22Rv1 (cell line): ENCODE data around the gene B4GALT5.
"Not testable (repeated sequence)": the region's sequence is repeated elsewhere in the genome, so short reads cannot be mapped to it uniquely, and the experiment has no call there.

Source experiments
- H3K27ac ChIP-seq: fragments of 450-650 bp; 2 replicates; pipeline ENCODE4 v1.5.1; 2017
- ZFX ChIP-seq: fragments of 450-650 bp; IDR thresholded peaks from 2 replicates; pipeline ENCODE4 v1.6.1; 2017; ENCODE audit warnings: antibody characterized with exemption, borderline replicate concordance
- TF ChIP-seq, protein P1 (sequence below): fragments of 450-650 bp; IDR thresholded peaks from 2 replicates; pipeline ENCODE4 v1.5.1; 2017; ENCODE audit warnings: mild to moderate bottlenecking

The B4GALT5 gene

DNA sequence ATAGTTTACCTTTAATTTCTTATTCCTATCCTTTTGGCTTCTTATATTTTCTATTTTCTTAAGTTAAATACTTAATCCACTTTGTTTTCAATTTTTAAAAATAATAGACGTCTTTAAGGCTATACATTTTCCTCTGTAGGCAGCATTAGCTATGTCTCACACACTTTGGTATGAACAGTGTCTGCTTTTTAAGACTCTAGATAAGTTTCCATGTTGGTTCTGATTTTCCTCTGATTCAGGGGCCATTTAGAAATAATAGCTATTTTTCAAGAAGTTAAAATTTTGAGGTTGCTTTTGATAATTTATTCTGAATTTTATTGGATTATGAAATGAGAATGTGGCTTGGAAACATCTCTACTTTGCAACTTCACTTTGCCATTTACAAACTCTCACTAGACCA is 91.4 kb downstream of the B4GALT5 start:
- H3K27ac ChIP-seq: no peak overlapping the region
- no peak for TF ChIP-seq ZFX
- TF ChIP-seq, protein P1, sequence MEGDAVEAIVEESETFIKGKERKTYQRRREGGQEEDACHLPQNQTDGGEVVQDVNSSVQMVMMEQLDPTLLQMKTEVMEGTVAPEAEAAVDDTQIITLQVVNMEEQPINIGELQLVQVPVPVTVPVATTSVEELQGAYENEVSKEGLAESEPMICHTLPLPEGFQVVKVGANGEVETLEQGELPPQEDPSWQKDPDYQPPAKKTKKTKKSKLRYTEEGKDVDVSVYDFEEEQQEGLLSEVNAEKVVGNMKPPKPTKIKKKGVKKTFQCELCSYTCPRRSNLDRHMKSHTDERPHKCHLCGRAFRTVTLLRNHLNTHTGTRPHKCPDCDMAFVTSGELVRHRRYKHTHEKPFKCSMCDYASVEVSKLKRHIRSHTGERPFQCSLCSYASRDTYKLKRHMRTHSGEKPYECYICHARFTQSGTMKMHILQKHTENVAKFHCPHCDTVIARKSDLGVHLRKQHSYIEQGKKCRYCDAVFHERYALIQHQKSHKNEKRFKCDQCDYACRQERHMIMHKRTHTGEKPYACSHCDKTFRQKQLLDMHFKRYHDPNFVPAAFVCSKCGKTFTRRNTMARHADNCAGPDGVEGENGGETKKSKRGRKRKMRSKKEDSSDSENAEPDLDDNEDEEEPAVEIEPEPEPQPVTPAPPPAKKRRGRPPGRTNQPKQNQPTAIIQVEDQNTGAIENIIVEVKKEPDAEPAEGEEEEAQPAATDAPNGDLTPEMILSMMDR: no peak

DNA sequence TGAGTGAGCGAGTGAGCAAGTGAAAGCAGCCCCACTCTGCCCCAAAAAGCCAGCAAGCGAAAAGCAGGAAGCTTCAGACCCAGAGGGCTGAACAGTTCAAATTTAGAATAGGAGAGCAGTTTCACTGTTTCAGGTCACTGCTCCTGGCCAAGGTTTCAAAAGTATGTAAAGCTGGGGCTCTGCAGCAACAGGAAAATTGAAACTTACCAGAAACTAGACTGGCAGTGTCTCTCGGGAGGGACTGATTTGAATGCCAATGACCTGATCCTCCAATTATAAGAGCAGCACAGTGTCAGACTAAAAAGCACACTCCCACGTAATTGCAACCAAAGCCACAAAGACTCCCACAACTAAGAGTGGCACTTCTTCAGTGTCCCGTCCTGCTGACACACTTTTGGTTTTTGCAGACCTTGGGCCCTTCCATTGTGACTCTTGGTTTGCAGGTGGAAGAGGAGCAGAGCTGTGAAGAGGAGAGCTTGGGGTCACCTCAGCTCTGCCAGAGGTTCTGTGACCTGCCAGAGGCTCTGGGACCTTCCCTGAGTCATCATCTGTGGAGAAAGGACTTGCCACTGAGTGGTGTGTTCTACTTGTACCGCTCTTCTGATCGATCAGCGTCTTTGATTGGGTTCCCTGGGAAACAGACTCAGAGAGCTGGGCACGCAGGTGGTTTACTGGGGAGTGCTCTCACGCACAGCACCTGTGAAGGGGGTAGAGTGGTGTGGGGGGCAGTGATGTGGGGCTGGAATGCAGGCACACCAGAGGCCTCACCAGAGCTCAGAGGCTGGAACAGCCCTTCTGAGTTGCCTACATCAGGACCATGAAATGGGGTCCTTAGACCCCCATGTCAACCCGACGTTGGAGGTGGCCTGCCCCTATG is 93.1 kb downstream of the B4GALT5 start:
- TF ChIP-seq, protein P1: no peak
- no peak for TF ChIP-seq ZFX
- no peak overlapping the region for H3K27ac ChIP-seq

DNA sequence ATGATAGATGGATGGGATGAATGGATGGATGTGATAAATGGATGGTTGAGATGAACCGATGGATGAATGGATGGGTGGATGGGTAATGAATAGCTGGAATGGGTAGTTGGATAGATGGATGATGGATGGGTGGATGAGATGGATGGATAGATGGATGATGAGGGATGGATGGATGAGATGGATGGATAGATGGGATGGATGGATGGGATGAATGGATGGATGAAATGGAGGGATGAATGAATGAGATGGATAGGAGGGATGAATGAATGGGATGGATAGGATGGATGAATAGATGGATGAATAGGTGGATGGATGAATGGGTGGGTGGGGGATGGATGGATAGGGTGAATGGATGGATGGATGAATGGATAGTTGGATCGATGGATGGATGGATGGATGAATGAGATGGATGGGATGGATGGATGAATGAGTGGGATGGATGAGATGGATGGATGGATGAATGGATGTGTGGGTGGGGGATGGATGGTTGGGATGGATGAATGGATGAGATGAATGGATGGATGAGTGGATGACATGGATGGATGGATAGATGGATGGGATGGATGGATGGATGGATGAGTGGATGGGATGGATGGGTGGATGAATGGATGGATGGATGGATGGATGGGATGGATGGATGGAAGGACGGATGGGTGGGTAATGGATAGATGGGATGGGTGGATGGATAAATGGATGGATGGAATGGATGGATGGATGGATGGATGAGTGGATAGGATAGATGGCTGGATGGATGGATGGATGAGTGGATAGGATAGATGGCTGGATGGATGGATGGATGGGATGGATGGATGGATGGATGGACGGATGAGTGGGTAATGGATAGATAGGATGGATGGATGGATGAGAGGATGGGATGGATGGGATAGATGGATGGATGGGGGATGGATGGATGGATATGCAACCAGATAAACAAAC is 94.3 kb downstream of the B4GALT5 start:
- H3K27ac ChIP-seq: no peak overlapping the region
- no peak for TF ChIP-seq ZFX
- TF ChIP-seq, protein P1: no peak

DNA sequence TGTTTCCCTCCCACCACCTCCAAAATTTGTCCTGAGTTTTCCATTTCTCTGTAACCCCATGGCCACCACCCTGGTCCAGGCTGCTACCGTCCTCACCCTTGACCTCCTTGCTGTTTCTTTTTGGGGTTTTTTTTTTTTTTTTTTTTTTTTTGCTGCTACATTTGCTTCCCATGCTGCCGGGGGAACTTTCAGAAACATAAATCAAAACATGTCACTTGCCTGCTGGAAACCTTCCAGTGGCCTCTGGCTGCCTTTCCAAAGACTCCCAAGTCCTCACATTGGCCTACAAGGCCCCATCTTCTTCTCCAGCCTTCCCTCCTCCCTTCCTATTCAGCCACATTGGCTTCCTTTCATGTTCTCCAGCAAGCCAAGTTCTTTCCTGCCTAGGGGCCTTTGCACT is 95.4 kb downstream of the B4GALT5 start:
- H3K27ac ChIP-seq: no peak overlapping the region
- no peak for TF ChIP-seq ZFX
- TF ChIP-seq, protein P1: no peak

DNA sequence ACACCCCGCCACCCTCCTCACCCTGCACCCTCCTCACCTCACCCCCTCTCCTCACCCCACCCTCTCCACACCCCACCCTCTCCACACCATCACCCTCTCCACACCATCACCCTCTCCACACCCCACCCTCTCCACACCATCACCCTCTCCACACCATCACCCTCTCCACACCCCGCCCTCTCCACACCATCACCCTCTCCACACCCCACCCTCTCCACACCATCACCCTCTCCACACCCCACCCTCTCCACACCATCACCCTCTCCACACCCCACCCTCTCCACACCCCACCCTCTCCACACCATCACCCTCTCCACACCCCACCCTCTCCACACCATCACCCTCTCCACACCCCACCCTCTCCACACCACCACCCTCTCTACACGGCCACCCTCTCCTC is 96.3 kb downstream of the B4GALT5 start:
- not testable (repeated sequence) for H3K27ac ChIP-seq

DNA sequence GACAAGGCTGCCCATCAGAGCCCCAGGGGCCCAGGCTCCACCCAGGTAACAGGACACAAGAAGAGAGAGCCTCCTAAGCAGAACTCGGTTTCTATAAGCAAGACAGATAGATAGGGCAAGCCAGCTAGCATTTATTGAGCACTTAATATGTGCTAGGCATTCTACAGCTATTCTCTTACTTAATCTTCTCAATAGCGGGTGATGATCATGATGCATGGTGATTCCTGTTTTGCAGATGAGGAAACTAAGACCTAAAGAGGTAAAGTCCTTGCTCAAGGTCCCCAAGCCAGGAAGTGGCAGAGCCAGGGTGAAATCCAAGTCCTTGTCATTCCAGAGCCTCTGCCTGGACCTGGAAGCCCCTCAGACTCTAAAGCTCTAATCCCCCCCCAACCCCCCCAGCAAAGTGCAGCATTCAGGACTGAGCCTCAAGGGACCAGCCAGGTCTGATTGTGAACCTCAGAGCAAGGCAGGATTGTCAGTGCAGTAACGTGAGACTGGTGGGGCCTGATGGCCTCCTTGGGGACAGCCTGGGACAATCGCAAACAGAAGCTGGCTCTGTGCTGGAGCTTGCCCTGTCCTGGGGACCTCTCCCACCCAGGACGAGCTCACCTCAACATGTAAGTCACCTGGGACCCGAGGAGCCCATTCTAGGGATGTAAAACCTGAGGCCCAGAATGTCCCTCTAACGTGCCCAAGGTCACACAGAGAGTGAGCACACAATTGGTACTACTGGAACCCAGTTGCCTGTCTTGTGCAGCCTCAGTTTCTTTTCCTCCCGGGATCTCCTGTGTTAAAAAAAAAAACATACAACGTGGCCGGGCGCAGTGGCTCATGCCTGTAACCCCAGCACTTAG is 97.3 kb downstream of the B4GALT5 start:
- TF ChIP-seq, protein P1: no peak
- no peak overlapping the region for H3K27ac ChIP-seq
